Pulmonary artery endothelial cell (primary cell): Measurements from ENCODE around the gene KIRREL3. TPM values are rescaled to one million over a fixed set of nuclear protein-coding genes. Genes with fewer than 3 reads are reported as not detected.

Experiments used
- DNase-seq: peaks from one replicate; pipeline ENCODE4 v3.0.0-alpha.2; 2011; ENCODE audit warnings: low read depth, low spot score
- total RNA-seq: library from RNA; depleted of rRNA; stranded (reverse); fragments of >200 nt; gene quantifications from 2 replicates; pipeline ENCODE4 v1.2.3, GENCODE V29; 2014

The KIRREL3 gene
- total RNA-seq, 1 donor from 2014 or later = not detected

DNA sequence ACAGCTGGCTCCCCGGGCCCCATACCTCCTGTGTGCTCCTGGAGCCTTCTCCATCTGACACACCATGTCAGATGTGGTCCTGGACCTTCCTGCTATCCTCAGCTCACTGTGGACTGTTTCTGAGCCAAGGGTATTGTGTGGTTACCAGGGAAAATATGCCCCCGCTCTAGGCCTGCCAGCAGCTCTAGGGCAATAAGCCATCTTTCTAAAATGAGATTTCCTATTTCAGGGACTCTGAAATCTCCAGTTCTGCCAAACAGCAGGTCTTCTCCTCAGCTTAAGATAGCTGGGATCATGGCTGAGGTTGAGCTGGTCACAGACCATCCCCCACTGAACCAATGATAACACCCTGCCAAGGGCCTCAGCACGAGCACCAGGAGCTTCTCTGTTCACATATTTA is 417.5 kb downstream of the KIRREL3 start:
- DNase-seq = no peak

DNA sequence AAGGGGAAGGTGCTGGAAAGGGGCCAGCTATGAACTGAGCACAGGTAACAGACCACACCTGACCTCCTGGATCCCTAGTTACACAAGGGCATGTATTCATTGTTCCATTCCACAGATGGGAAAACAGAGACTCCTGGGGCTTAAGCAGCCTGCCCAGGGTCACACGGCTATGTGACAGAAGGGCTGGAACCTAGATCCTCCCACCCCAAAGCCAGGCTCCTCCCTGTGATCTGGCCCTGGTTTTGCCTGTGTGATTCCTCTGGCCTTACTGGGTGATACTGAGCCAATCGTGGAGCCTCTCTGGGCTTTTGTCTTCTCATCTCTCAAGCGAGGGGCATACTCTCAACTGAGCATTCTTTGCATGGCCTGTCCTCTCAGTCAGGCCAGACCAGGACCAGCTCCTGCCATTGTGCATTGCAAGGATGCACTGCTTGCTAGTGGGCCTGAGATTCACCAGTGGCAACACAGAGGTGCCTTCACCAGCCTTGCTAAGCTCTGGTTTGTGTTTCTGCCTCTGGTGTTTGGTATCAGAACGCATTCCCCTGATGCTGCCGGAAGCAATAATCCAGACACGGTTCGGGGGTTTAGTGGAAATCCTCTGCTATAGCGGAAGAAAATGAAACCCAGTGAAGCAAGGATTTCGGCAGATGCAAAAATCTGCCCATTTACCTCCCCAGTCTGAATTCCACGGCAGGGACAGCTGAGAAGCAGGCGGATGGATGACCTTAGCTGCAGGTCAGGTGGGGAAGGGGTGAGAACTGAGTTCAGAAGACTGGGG is 418.5 kb downstream of the KIRREL3 start:
- DNase-seq = no peak

GRCh38 chr11:126578426-126578825 is 422.1 kb downstream of the KIRREL3 start:
- DNase-seq = no peak

DNA sequence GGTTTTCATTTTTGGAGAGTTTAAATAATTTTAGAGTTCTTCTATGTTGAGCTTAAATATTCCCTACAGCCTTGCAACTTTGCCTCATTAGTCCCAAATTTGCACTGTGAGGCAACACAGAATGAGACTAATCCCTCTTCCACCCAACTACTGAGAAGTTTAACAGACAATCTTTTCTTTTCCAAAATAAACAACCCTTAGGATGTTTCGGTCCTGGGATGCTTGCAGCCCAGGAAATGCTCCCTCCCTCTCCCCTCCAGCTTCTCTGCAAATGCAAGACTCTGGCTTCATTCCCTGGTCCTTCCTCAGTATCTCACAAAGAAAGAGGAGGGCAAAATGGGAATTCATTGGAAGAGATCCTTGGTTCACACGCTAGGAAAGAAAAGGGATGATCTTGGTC is 422.5 kb downstream of the KIRREL3 start:
- DNase-seq = no peak

DNA sequence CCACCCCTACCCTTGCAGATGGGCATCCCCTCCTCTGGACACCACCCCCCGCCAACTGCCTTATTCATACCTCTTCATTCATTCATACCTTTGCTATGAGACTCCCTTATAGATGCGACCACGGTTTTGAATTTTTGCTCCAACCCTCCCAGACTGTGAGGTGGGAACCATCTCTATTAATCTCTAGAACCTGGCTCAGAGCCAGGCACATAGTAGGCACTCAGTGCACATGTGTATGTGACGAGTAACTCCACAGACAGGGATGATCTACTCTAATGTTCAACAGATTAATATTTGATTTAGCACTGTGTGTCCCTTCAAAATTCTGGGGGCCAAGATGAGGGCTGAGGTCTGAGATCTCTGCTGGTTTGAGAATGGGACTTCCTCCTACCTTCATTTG is 424.7 kb downstream of the KIRREL3 start:
- no peak for DNase-seq

DNA sequence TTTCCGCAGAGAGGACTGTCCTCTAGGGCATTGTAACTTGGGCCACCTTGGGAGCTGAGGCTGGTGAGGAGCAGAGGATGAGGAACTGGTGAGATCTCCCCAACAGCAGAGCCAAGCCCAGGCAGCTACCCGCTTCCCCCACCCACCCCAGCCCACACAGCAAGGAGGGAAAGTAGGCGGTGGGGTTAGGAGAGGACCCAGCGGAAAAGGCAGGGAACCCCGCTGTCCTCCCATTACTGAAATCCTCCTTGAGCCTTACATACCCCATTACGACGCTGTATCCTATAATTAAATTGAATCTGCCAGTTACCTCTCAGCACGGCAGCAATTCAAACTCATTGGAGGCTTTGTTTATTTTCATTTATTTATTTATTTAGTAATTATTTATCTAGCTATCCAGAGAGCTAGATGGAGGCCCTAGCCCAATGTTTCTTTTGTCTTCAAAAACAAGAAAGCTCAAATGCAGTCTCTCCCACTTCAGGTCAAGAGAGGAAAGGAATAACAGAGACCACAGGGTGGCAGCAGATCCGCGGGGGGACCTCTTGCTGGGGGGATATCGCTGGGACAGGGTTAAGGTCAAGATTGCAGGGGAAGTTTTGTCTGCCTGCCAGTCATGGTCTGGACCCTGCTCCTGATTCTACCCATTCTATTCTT is 427.1 kb downstream of the KIRREL3 start:
- no peak for DNase-seq

GRCh38 chr11:126570489-126570888 is 430.1 kb downstream of the KIRREL3 start:
- DNase-seq = no peak

GRCh38 chr11:126567419-126567818 is 433.2 kb downstream of the KIRREL3 start:
- no peak for DNase-seq

- DNase-seq = no peak
Measured at GRCh38 chr11:126564566-126564965, 436.0 kb downstream of the KIRREL3 start.

- DNase-seq = no peak
Measured at GRCh38 chr11:126561327-126561893, 439.2 kb downstream of the KIRREL3 start.

- no peak for DNase-seq
Measured at GRCh38 chr11:126560221-126560620, 440.3 kb downstream of the KIRREL3 start.

DNA sequence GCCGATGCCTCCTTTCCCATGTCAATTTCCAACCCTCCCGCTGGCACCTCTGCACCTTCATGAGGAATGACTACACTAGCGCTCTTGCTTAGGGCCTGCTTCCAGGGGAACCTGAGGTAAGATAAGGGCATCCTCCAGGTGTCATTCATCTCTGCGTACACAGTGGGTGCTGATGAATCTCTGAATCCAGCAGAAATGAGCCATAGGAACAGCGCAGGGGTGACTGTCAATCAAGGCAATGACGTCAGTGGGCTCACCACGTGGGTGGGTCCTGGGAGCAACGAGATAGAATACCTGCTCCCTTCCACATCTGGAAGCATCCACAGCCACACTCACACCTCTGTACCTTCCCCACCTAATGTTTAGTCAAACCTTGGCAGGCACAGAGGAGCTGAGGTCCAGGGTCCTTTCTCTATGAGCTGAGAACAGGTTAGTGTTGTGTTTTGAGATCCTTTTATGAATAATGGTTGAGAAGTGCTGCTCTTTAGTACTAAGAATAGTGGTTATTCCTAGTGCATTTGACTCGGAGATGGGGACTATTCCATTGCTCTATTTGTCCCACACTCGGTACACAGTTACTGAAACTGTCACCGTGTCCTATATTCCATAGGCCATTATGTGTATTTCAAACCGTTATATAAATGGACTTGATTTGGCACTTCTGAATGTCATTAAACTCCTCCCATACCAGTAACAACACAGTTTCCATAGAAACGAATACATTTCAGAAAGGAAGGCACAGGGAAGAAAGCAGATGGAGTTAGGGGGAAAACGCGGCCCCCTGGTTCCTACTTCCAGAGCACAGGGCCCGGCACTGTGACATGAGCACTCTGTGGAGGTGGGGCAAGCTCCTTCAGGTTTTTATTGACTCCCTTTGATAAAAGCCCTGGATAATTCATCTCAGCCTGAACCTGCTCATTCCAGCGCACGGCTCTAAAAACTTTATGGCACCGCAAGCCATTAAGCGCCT is 451.7 kb downstream of the KIRREL3 start:
- no peak for DNase-seq

DNA sequence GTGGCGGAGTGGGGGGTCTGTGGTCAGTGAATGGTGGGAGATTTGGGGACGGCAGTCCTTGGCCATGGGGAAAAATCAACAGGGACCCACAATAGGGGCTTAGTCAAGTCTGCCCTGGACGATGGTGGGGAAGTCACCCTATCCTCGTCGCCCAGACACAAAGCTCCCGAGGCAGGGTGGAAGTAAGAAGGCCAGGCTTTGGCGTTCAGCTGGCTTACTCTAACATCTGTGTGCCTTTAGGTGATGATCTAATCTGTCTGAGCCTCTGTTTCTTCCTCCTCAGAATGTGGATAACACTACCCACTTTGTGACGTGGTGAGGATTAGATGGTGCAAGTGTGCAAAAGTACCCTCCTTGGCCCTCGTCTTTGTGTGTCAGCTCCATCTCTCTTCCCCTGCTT is 452.9 kb downstream of the KIRREL3 start:
- no peak for DNase-seq

DNA sequence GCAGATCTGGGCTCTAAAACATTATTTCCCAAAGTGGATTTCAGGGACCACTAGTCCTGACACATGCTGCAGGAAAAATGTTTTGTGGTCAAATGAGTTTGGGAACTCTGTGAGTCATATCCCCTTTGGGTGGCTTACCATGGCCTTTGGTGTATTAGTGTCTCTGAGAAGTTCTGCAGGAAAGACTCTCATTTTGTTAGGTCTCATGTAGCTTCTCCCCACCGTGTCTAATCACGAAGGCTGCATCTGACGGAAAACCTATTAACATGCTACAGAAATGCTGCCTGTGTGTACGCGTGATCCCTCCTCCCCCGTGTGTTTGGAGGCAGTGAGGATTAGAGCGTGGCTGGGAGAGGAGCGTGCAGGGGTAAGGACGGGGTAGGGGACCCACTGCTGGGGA is 453.4 kb downstream of the KIRREL3 start:
- no peak for DNase-seq

DNA sequence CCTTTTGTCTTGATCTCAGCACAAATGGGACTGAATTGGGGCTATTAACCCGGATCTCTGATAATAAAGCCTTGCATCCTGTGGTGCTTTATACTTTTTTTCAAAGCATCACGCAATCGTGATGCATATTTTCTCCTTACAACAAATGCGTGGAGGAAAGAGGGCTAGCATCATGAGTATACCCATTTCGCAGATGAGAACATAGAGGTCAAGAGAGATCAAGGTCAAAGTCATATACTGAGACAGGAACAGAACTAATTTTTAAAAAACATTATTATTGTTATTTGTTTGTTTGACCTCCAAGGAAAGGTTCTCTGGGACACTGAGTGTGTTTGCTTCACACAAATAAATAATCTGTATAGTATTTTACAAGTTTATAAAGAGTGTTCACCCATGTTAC is 453.9 kb downstream of the KIRREL3 start:
- no peak for DNase-seq

DNA sequence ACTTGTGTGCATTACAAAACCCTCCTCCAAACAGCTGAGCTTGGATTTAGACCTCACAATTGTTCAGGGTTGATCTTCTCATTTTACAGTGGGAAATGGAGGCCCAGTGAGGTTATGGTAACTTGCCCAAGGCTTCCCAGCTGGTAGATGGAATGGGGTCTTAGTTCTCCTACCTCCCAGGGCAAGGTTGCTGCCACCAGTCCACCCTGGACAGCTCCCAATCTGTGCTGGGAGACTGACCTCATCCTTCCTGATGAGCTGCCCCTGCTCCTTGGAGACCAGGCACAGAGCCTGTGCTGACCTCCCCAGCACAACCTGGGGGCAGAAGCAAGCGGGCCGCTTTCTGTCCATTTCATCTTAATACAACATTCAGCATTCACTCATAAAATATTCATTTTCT is 454.4 kb downstream of the KIRREL3 start:
- no peak for DNase-seq

DNA sequence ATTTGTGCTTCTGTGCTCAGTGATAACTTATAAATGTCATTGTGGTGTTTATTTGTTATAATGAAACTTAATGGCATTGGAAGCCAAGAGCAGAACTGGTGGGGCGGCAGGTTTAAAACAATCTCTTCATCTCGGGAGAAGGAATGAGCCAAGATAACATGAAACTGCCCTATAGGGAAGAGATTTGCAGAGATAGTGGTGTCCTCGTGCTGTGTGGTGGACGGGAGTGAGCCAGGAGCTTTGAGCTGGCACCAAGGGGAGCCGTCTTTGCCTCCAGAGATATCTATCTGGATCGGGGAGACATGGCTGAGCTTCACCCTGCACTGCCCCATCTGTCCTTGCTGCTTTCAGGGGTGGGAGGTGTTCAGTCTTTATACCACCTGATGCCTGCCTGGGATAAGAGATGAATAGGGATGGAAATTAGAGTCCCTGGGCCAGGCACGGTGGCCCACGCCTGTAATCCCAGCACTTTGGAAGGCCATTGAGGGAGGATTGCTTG is 455.5 kb downstream of the KIRREL3 start:
- DNase-seq = no peak

DNA sequence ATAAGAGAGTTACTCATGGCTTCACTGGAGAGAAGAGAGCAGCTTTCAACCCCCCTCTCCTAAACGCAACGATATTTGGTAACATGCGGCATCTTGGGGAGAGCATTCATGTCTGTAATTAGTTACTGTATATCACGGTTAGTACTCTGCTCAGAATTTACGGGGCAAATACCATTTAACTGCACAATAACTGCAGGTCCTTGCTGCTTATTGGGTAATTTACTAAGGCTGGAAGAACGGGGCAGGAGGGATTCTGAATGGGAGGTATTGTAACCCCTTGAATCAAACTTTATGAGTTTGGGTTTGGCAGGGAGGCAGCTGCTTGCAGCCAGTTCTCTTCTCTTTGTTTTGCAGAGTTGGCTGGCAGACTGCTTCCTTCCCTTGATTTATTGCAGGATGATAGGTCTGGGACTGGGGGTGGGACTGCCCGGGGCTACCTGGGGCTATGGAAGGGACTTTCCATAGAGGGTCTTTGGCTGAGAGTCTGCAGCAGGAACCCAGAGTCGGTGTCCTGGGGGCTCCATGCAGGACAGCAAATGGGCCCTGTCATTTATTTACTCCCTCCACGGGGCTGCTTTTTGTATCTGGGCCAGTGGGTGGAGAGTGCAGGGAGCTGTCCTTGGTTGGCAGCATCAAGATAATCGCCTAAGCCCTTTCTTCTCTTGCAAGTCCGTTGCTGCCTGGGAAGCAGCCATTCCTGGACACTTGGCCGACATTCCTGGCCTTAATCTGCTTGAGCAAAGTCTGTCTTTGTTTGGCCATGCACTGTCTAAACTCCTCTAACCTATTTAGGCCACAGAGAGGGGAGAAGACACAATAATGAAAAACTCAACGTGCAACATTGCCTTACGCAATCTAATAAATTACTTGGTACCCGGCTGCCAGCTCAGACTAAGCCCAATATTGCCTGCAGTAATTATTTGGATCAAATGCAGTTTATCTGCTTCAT is 456.2 kb downstream of the KIRREL3 start:
- DNase-seq = no peak

DNA sequence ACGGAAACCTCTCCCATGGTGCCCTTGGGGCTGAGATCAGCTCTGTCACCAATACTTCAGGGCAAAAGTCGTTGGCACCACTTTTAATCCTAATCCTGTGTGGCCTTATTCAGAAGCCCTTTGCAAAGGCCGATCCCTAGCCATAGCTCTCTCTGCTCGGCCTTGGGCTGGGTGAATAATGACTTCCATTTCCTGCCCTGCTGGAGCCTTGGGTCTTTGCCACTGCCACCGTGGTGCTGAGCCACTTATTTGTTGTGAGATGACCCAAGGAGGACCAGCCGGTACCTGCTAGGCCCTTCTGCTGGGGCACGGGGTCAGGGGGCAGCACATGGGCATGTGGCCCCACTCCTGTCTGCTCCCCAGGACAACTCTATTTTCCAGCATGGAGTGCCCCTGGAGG is 456.9 kb downstream of the KIRREL3 start:
- no peak for DNase-seq

DNA sequence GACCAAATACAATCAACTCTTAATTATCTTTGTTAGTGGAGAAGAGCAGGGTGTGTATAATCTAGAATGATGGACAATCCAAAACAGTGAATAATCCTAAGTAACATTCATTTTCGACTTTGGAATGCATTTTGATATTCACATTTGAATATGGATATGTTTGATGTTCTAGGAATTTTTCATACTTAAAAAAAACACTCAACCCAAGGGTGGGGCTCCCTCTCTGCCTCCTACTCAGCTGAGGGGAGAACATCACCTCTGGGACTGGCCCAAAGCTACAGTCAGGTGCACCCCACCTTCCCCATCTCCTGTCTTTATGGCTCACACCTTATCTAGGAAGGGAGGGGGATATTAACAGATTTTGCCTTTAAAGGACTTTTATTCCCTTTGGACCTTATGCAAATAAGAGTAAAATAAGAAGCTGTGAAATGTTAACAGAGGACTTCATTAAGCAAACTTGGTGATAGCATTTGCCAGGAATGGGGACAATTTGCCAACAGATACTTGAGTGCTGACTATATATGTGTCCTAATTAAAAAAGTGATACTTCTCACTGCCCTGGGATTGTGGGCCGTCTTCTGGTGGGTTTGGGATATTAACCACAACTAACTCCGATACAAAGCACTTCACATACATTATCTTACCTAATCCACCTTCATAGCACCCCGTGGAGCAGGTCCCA is 458.1 kb downstream of the KIRREL3 start:
- DNase-seq = no peak
